Body of pancreas (tissue), 4 donors: ENCODE results near the gene CPT1B.

Experiments
- CTCF ChIP-seq, 7 experiments: fragments of 450-650 bp in 4 of 7; fragments of 200-600 bp in 3 of 7; sonication (generic) in 3 of 7; IDR thresholded peaks; one replicate each; pipeline ENCODE4 v1.5.1; 2016 to 2019; ENCODE audit warnings: antibody characterized with exemption in 7 of 7
- POLR2A ChIP-seq, 3 donors: fragments of 450-650 bp; IDR thresholded peaks; one replicate each; pipeline ENCODE4 v1.6.1; 2016; ENCODE audit warnings: antibody characterized with exemption in 3 of 3, mild to moderate bottlenecking in 2 of 3

GRCh38 chr22:50528682-50529415 is 49.4 kb downstream of the CPT1B start:
- TF ChIP-seq CTCF (IDR thresholded peaks at IDR 0.05) (no peak), POLR2A (IDR thresholded peaks at IDR 0.05) (no peak)
